ENCODE results near the gene HCAR1.

The HCAR1 gene

DNA sequence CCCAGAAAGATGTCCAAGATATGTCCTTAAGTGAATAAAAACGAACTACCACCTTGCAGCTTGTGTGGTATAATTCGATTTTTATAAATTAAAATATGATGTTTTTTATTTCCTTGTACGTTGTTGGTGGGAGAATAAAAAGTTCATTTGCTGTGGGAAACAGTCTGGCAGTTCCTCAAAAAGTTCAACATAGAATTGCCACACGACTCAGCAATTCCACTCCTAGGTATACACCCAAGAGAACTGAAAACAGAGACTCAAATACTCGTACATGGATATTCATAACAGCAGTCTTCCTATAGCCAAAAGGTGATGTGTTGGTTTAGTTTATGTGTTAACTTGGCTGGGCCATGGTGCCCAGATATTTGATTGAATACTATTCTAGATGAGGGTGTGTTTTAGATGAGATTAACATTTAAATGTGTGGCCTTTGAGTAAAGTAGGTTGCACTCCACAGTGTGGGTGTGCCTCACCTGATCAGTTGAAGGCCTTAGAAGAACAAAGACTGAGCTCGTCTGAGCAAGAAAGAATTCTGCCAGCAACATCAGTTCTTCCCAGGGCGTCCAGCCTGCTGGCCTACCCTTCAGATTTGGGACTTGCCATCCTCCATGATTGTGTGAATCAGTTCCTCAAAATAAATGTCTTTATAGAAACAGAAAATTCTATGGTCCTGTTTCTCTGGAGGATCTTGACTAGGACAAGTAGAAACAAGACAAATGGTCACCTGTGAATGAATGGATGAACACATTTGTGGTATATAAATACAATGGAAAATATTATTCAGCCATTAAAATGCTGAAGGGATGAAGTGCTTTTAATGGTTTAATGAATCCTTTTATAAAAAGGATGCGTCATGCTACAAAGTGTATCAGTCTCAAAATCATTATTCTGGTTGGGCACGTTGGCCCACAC, 16.8 kb upstream of the HCAR1 start:
- H3K36me3 ChIP-seq (ENCODE audit: control insufficient read depth in 1 of 2, insufficient read depth in 2 of 2, low read depth in 1 of 2, low read length in 2 of 2) = no peaks in the 10 kb centered on the region
- H3K4me2 ChIP-seq (ENCODE audit: low read length, poor library complexity, severe bottlenecking) = no peak overlapping the region
- H3K9ac ChIP-seq (ENCODE audit: low read length) = no peak overlapping the region
- H3K9me3 ChIP-seq (ENCODE audit: control insufficient read depth, low read length) = no peaks in the 10 kb centered on the region
- no peak overlapping the region for H3K27ac ChIP-seq (ENCODE audit: low read length, poor library complexity, severe bottlenecking)
- no peak overlapping the region for H2BK5ac ChIP-seq (ENCODE audit: low read depth, low read length, poor library complexity, severe bottlenecking)
- H2AK5ac ChIP-seq (ENCODE audit: low read length, severe bottlenecking) = no peak overlapping the region
- H3K79me1 ChIP-seq (replicated peaks; ENCODE audit: low read length, poor library complexity, severe bottlenecking) = no peaks in the 10 kb centered on the region
- no peak overlapping the region for H2BK120ac ChIP-seq (ENCODE audit: low read depth, low read length)
- 91% methylated on average over 6 of the region's 9 CpGs for WGBS
- no peak overlapping the region for H3K4ac ChIP-seq (ENCODE audit: low read depth in 1 of 2, low read length in 2 of 2)
- no peak overlapping the region for H3K4me3 ChIP-seq (ENCODE audit: insufficient read depth in 1 of 2, low read depth in 1 of 2, low read length in 2 of 2)
- no peak overlapping the region for H2BK15ac ChIP-seq (ENCODE audit: low read depth, poor library complexity, severe bottlenecking)
- H2AFZ ChIP-seq (ENCODE audit: low read depth, low read length) = no peak overlapping the region
- H3K27me3 ChIP-seq (ENCODE audit: control insufficient read depth in 1 of 2, insufficient read depth in 1 of 2, low read length in 2 of 2) = no peaks in the 10 kb centered on the region
- no peak overlapping the region for H3K23ac ChIP-seq (ENCODE audit: low read length in 2 of 2)
- H4K8ac ChIP-seq (ENCODE audit: low read length) = no peak overlapping the region
- no peak overlapping the region for H4K91ac ChIP-seq (ENCODE audit: low read length)
- DNase-seq = no peak
- H3K14ac ChIP-seq (ENCODE audit: low read length in 2 of 2) = no peak overlapping the region
- H2BK12ac ChIP-seq (ENCODE audit: low read length in 2 of 2) = no peak overlapping the region
- no peak overlapping the region for H3K18ac ChIP-seq (ENCODE audit: low read depth in 1 of 2, low read length in 2 of 2)
- peaks cover 3% of the 10 kb centered on the region for H3K4me1 ChIP-seq (ENCODE audit: control insufficient read depth, insufficient read depth, low read depth, low read length)

DNA sequence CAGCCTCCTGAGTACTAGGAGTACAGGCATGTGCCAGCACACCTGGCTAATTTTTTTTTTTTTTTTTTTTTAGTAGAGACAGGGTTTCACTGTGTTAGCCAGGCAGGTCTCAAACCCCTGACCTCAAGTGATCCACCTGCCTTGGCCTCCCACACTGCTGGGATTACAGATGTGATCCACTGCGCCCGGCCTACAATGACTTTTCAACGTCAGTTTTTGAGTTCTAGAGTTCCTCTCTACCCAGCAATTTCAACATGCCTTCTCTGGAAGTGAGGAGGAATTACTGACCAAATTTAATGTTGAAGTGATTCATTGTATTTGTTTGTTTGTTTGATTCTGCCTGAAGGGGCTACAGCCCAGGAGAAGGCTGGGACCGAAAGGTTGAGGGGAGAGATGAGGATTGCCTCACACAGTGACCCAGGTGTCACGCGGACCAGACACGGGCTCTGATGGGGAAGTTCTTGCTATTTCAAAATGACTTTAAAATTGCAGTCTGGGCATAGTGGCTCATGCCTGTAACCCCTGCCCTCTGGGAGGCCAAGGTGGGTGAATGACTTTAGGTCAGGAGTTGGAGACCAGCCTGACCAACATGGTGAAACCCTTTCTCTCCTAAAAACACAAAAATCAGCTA, 13.4 kb upstream of the HCAR1 start:
- H3K27me3 ChIP-seq (ENCODE audit: control insufficient read depth in 1 of 2, insufficient read depth in 1 of 2, low read length in 2 of 2) = no peaks in the 10 kb centered on the region
- no peak overlapping the region for H3K4me2 ChIP-seq (ENCODE audit: low read length, poor library complexity, severe bottlenecking)
- no peak overlapping the region for H2BK5ac ChIP-seq (ENCODE audit: low read depth, low read length, poor library complexity, severe bottlenecking)
- H2BK12ac ChIP-seq (ENCODE audit: low read length in 2 of 2) = no peak overlapping the region
- H2AFZ ChIP-seq (ENCODE audit: low read depth, low read length) = no peak overlapping the region
- H3K27ac ChIP-seq (ENCODE audit: low read length, poor library complexity, severe bottlenecking) = no peak overlapping the region
- no peak overlapping the region for H3K18ac ChIP-seq (ENCODE audit: low read depth in 1 of 2, low read length in 2 of 2)
- H4K8ac ChIP-seq (ENCODE audit: low read length) = no peak overlapping the region
- 95% methylated on average over 4 of the region's 7 CpGs for WGBS
- no peak overlapping the region for H2AK5ac ChIP-seq (ENCODE audit: low read length, severe bottlenecking)
- no peak overlapping the region for H3K4ac ChIP-seq (ENCODE audit: low read depth in 1 of 2, low read length in 2 of 2)
- H3K14ac ChIP-seq (ENCODE audit: low read length in 2 of 2) = no peak overlapping the region
- no peak overlapping the region for H3K4me3 ChIP-seq (ENCODE audit: insufficient read depth in 1 of 2, low read depth in 1 of 2, low read length in 2 of 2)
- no peak overlapping the region for H3K9ac ChIP-seq (ENCODE audit: low read length)
- H2BK15ac ChIP-seq (ENCODE audit: low read depth, poor library complexity, severe bottlenecking) = no peak overlapping the region
- H3K23ac ChIP-seq (ENCODE audit: low read length in 2 of 2) = no peak overlapping the region
- H3K36me3 ChIP-seq (ENCODE audit: control insufficient read depth in 1 of 2, insufficient read depth in 2 of 2, low read depth in 1 of 2, low read length in 2 of 2) = no peaks in the 10 kb centered on the region
- DNase-seq = no peak
- no peak overlapping the region for H2BK120ac ChIP-seq (ENCODE audit: low read depth, low read length)
- H4K91ac ChIP-seq (ENCODE audit: low read length) = no peak overlapping the region
- no peaks in the 10 kb centered on the region for H3K4me1 ChIP-seq (ENCODE audit: control insufficient read depth, insufficient read depth, low read depth, low read length)
- H3K79me1 ChIP-seq (replicated peaks; ENCODE audit: low read length, poor library complexity, severe bottlenecking) = no peaks in the 10 kb centered on the region
- no peaks in the 10 kb centered on the region for H3K9me3 ChIP-seq (ENCODE audit: control insufficient read depth, low read length)

DNA sequence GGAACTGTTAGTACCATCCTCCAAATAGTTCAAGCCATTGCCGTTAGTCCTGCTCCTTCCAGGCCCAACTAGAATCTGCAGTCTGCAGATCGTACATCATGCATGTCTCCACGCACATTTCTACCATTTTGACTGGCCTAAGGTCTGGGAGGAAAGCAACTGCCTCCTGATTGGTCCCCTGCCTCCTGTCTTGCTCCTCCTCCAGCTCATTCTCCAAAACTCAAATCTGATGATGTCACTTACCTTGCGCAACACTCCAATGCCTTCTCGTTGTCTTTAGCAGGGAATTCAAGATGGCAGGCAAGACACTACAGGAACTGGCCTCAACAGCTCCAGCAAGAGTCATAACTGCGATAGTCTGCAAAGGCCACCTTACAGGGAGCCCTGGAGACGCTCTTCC, 9.7 kb upstream of the HCAR1 start:
- no peak for DNase-seq
- Histone ChIP-seq H3K79me1 (replicated peaks; ENCODE audit: low read length, poor library complexity, severe bottlenecking) (no peaks in the 10 kb centered on the region), H3K4me3 (ENCODE audit: insufficient read depth in 1 of 2, low read depth in 1 of 2, low read length in 2 of 2) (no peak overlapping the region), H3K9ac (ENCODE audit: low read length) (no peak overlapping the region), H2BK15ac (ENCODE audit: low read depth, poor library complexity, severe bottlenecking) (no peak overlapping the region), H2BK5ac (ENCODE audit: low read depth, low read length, poor library complexity, severe bottlenecking) (no peak overlapping the region), H3K23ac (ENCODE audit: low read length in 2 of 2) (no peak overlapping the region), H2BK12ac (ENCODE audit: low read length in 2 of 2) (no peak overlapping the region), H3K4me1 (ENCODE audit: control insufficient read depth, insufficient read depth, low read depth, low read length) (no peaks in the 10 kb centered on the region), H3K4me2 (ENCODE audit: low read length, poor library complexity, severe bottlenecking) (no peak overlapping the region), H2BK120ac (ENCODE audit: low read depth, low read length) (no peak overlapping the region), H3K9me3 (ENCODE audit: control insufficient read depth, low read length) (no peaks in the 10 kb centered on the region), H3K36me3 (ENCODE audit: control insufficient read depth in 1 of 2, insufficient read depth in 2 of 2, low read depth in 1 of 2, low read length in 2 of 2) (no peaks in the 10 kb centered on the region), H2AK5ac (ENCODE audit: low read length, severe bottlenecking) (no peak overlapping the region), H2AFZ (ENCODE audit: low read depth, low read length) (no peak overlapping the region), H4K8ac (ENCODE audit: low read length) (no peak overlapping the region), H3K27me3 (ENCODE audit: control insufficient read depth in 1 of 2, insufficient read depth in 1 of 2, low read length in 2 of 2) (no peaks in the 10 kb centered on the region), H3K27ac (ENCODE audit: low read length, poor library complexity, severe bottlenecking) (no peak overlapping the region), H3K4ac (ENCODE audit: low read depth in 1 of 2, low read length in 2 of 2) (no peak overlapping the region), H3K18ac (ENCODE audit: low read depth in 1 of 2, low read length in 2 of 2) (no peak overlapping the region), H3K14ac (ENCODE audit: low read length in 2 of 2) (no peak overlapping the region), H4K91ac (ENCODE audit: low read length) (peak overlapping the region; percentile 28)
- 94% methylated on average over 7 of the region's 7 CpGs for WGBS

DNA sequence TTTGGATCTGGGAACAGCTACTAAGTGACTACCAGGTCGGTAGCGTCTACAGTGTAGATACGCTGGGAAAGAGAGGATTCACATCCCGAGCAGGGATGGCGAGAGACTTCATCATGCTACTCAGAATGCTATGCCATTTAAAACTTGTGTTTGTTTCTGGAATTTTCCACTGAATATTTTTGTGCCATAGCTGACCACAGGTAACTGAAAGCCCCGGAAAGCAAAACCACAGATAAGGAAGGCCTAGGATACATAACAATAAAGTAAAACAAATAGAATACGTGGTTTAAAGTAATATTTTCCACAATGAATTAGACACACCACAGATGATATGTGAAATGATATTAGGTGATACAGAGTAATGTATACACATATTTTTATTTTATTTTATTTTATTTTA, 7.9 kb upstream of the HCAR1 start:
- no peak overlapping the region for H3K9ac ChIP-seq (ENCODE audit: low read length)
- WGBS = 100% methylated on average over 3 of the region's 7 CpGs
- H3K4me1 ChIP-seq (ENCODE audit: control insufficient read depth, insufficient read depth, low read depth, low read length) = no peaks in the 10 kb centered on the region
- no peak overlapping the region for H4K91ac ChIP-seq (ENCODE audit: low read length)
- no peak overlapping the region for H2AK5ac ChIP-seq (ENCODE audit: low read length, severe bottlenecking)
- H4K8ac ChIP-seq (ENCODE audit: low read length) = no peak overlapping the region
- H3K9me3 ChIP-seq (ENCODE audit: control insufficient read depth, low read length) = no peaks in the 10 kb centered on the region
- H2BK120ac ChIP-seq (ENCODE audit: low read depth, low read length) = no peak overlapping the region
- H3K4me2 ChIP-seq (ENCODE audit: low read length, poor library complexity, severe bottlenecking) = no peak overlapping the region
- no peak overlapping the region for H2BK15ac ChIP-seq (ENCODE audit: low read depth, poor library complexity, severe bottlenecking)
- no peak for DNase-seq
- no peak overlapping the region for H2BK5ac ChIP-seq (ENCODE audit: low read depth, low read length, poor library complexity, severe bottlenecking)
- no peak overlapping the region for H3K23ac ChIP-seq (ENCODE audit: low read length in 2 of 2)
- no peak overlapping the region for H2AFZ ChIP-seq (ENCODE audit: low read depth, low read length)
- no peak overlapping the region for H2BK12ac ChIP-seq (ENCODE audit: low read length in 2 of 2)
- no peaks in the 10 kb centered on the region for H3K27me3 ChIP-seq (ENCODE audit: control insufficient read depth in 1 of 2, insufficient read depth in 1 of 2, low read length in 2 of 2)
- no peaks in the 10 kb centered on the region for H3K79me1 ChIP-seq (replicated peaks; ENCODE audit: low read length, poor library complexity, severe bottlenecking)
- H3K4ac ChIP-seq (ENCODE audit: low read depth in 1 of 2, low read length in 2 of 2) = no peak overlapping the region
- no peak overlapping the region for H3K27ac ChIP-seq (ENCODE audit: low read length, poor library complexity, severe bottlenecking)
- H3K18ac ChIP-seq (ENCODE audit: low read depth in 1 of 2, low read length in 2 of 2) = no peak overlapping the region
- no peak overlapping the region for H3K4me3 ChIP-seq (ENCODE audit: insufficient read depth in 1 of 2, low read depth in 1 of 2, low read length in 2 of 2)
- no peaks in the 10 kb centered on the region for H3K36me3 ChIP-seq (ENCODE audit: control insufficient read depth in 1 of 2, insufficient read depth in 2 of 2, low read depth in 1 of 2, low read length in 2 of 2)
- H3K14ac ChIP-seq (ENCODE audit: low read length in 2 of 2) = no peak overlapping the region
